Measurements from ENCODE around the gene AUTS2. TPM values are rescaled to one million over a fixed set of nuclear protein-coding genes. Genes with fewer than 3 reads are reported as not detected.
"Not testable (repeated sequence)": the region's sequence is repeated elsewhere in the genome, so short reads cannot be mapped to it uniquely, and the experiment has no call there.

AUTS2 gene
- total RNA-seq, 1 donor from 2014 or later, result 71.3 TPM

DNA sequence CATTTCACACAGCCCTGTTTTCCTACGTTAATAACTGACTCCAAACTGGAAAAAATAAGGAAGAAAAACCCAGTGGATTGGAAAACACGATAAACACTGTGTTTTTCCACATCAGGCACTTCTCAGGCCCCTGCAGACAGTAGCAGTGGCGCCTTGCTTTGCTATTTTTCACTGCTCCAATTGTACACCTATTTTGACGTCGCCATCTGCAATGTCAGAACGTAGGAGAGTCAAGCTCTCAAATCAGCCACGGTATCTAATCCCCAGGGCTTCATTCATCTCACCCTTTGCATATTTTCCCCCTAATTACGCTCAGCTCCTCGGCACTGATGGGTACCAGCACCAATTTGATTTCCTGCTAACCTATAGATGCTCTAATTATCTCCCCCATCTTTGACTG lies 1195.5 kb downstream of the AUTS2 start:
- no peak for DNase-seq (ENCODE audit: low spot score in 2 of 2)

DNA sequence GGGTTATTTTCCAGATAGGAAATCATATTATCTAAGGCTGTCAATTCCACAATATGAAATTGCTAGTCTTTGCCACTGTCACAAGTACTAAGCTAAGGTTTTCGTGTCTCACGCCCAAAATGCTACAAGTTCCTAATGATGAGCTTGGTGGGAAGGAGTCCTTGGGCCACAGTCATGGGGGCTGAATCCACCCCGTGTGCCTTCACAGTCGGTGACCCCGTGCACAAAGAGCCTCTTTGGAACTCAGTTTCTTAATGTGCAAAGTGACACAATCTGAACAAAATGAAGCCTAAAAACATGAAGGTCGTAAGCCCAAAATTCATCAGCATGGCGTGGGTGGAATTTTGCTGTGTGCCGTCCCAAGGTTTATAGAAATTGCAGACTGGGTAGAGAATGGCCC lies 1196.7 kb downstream of the AUTS2 start:
- DNase-seq (ENCODE audit: low spot score in 2 of 2), result no peak
- FAIRE-seq, result no peak

More for the DNA sequence above, 1195.5 kb downstream of the AUTS2 start:
- no peak for FAIRE-seq

DNA sequence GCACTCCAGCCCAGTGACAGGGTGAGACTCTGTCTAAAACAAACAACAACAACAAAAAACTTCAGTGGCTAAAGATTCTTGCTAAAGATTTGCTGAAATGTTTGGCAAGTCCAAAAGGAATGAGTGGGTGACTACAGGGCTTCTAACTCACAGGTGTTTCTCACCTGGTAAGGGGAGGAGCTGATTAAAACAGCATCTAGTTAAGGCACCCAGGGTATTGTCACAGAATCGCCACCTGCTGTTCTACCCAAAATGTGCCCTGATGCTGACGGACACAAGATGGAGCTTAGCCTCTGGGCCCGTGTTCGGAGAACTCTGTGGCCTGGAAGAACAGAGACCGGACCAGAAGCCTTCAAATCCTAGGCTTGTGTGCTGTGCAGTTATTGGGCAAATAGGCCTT lies 1197.7 kb downstream of the AUTS2 start:
- no peak for FAIRE-seq
- DNase-seq (ENCODE audit: low spot score in 2 of 2), result no peak

DNA sequence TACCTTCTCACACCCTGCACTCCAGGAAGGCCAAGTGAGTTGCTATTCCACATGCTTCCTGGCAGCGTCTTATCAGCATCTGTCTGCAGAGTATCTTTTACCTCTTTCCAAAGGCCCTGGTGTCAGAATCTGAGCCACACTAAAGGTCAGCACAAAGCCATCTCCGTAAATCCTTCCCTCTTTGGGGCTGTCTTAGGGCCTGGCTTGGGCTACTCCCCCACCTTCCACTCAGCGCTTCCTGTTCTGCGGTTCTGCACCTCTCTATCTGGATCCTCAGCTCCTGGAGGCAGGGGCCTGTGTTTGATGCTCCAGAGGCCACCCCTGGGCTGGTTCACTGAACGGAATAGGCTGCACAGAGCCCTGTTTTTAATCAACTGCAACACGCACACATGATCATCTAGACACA lies 1198.8 kb downstream of the AUTS2 start:
- FAIRE-seq, result no peak
- DNase-seq (ENCODE audit: low spot score in 2 of 2), result no peak

DNA sequence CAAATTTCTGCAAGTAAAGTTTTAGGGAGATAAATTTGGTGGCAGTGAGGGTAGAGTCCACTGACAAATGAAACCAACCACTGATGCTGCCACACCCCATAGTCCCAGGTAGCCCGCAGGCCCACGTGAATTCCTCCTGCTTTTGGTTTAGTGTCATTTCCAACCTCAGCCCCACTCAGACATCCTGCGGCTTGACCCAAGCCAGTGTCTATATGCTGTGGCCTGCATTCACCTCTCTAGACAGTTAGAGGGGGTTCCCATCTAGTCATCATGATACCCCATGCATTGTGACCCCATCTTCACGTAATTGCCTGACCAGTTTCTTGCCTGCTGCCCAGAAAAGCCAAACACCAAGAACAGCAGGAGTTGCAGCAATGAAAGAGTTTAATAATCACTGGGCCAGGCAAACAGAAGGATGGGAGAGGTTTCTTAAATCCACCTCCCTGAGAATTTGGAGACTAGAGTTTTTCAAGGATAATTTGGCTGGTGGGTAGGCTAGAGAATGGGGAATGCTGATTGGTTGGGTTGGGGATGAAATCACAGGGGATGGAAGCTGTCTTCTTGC lies 1201.6 kb downstream of the AUTS2 start:
- FAIRE-seq (no peak), DNase-seq (ENCODE audit: low spot score in 2 of 2) (no peak)

DNA sequence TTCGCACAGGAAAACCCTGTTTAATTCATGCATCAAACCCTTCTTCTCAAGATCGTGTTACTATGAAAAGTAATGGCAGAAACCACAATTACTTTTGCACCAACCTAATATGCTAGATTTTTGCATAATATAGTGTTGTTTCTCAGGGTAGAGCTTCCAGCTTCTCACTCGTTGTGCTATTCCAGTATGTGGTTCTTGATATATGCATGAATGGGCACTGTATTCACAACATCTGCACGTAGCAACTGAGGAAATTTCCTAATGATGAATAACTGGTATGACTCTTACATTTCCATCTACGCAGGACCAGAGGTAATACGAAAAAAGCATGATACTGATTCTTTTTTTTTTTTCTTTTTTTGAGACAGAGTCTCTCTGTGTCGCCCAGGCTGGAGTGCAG lies 1207.1 kb downstream of the AUTS2 start:
- FAIRE-seq (no peak), DNase-seq (ENCODE audit: low spot score in 2 of 2) (no peak)

DNA sequence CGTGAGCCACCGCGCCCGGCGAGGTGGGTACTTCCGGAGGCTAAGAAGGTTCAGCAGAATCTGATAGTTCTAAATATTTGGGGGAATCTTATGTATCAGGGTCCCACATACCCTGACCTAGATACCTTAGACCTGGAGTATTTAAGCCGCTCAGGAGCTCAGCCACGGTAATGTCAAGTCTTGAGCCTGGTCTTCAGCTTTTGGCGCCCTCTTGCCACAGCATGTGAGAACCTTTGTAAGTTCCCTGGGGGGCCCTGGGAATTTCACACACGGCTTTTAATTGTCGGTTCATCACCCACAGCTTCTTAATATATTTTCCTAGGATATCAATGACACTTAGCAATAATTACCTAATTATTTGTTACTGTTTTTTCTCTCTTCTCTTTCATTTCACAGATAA lies 1209.4 kb downstream of the AUTS2 start:
- FAIRE-seq, result no peak
- no peak for DNase-seq (ENCODE audit: low spot score in 2 of 2)

DNA sequence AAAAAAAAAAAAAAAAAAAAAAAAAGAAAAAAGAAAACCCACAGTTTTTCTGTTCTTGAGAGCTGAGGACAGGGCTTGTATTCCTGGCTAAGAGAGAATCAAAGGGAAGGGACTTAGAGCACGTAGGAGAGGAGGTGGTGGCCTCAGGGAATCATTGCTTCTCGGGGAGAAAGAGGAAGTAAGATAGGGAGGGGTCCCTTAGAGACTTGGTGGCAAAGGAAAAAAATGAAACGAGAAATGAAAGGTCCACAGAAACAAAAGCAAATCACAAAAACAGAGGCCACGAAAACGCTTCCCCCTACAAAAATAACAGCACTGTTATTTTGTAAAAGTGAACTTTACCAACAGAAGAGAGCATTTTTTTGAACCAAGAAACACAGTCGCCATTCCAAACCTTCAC lies 1210.6 kb downstream of the AUTS2 start:
- FAIRE-seq (no peak), DNase-seq (ENCODE audit: low spot score in 2 of 2) (no peak)

DNA sequence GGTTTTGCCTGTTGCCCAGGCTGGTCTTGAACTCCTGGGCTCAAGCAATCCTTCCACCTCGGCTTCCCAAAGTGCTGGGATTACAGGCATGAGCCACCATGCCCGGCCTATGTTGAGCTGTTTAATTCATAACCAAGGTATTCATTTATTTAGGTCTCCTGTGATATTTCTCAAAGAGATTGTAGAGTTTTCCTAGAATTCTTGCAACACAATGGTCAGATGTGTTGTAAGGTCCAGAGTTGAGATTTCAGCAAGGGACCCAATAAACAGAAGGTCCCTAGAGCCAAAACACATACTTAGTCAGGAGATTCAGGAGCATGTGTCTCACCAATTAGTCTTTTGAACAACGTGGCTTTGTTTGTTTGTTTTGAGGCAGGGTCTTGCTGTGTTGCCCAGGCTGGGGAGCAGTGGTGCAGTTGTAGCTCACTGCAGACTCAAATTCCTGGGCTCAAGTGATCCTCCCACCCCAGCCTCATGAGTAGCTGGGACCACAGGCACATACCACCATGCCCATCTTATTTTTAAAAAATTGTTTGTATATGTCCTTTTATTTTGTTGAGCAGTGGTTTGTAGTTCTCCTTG lies 1212.4 kb downstream of the AUTS2 start:
- no peak for DNase-seq (ENCODE audit: low spot score in 2 of 2)
- FAIRE-seq, result no peak

DNA sequence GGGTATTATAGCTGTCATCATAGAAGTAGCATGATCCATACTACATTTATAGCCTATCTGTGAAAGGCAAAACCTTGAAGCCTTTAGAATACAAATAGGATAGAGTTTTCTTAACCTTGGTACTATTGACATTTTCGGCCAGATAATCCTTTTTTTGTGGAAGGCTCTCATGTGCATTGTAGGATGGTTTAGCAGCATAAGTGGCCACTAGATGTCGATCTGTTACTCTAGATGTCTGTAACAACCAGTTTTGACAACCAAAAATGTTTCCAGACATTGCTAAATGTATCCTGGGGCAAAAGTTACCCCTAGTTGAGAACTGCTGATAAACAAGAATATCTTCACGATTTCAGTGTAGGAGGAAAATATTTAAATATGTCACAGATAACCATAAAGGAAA lies 1214.2 kb downstream of the AUTS2 start:
- no peak for FAIRE-seq
- DNase-seq (ENCODE audit: low spot score in 2 of 2), result no peak

DNA sequence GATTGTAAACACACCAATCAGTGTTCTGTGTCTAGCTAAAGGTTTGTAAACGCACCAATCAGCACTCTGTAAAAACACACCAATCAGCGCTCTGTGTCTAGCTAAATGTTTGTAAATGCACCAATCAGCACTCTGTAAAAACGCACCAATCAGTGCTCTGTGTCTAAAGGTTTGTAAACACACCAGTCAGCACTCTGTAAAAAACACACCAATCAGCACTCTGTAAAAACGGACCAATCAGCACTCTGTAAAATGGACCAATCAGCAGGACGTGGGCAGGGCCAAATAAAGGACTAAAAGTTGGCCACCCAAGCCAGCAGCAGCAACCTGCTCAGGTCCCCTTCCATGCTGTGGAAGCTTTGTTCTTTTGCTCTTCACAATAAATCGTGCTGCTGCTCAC lies 1224.2 kb downstream of the AUTS2 start:
- not testable (repeated sequence) for DNase-seq (ENCODE audit: low spot score in 2 of 2)

DNA sequence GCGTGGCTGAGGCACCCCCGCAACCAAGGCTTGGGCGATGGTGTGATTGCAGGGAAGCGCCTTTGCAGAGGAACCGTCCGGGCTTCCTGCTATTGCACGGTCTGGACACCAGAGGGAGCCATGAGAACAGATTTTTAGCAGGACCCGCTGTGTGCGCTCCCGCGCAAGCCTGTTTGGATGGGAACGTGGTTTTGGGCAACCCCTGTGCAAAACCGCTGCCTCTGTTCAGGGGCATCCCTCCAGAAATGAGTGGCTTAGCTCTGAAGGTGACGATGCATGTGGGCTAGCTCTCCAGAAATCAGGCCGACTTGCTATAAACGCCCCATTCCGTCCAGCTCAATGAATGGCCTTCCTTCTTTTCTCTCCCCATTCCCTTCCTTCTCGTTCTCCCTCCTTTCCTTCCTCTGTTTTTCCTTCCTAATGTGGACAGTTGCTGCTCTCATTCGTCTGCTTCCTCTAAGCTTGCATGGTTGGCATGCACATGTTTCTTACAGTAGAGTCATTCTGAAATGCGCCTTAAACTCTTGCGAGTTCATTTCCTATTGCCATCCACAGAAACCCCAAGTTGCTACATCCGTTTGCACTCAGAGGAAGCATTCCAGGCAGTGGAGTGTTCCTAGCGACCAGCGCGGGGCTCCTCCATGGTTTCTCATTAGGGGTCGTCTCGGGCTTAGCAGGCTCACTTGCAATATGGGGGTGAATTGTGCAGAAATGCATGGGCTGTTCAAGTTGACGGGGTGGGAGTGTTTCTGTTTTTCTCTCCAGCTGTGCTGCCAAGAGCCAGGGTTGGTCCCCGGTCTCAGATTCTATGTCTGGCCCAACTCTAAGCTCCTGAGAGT lies 1231.2 kb downstream of the AUTS2 start:
- FAIRE-seq (no peak), DNase-seq (ENCODE audit: low spot score in 2 of 2) (peak; percentile 27 to 64)

More for the DNA sequence above, 1224.2 kb downstream of the AUTS2 start:
- FAIRE-seq, result not testable (repeated sequence)

DNA sequence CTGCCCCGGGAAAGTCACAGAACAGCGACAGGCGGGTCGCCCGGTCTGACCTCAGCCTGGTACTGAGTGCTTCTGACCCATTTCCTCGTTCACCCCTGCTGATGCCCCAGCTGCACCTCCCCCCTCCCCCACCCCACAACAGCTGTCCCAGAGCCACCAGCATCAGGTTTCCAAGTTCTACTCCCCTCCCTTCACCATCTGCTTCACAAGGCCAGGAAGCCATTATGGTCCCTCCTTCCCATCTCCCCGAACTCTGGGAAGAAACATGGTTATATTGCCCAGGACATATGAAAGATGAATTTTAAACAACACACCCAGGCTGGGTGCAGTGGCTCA lies 1231.8 kb downstream of the AUTS2 start:
- no peak for DNase-seq (ENCODE audit: low spot score in 2 of 2)
- no peak for FAIRE-seq

DNA sequence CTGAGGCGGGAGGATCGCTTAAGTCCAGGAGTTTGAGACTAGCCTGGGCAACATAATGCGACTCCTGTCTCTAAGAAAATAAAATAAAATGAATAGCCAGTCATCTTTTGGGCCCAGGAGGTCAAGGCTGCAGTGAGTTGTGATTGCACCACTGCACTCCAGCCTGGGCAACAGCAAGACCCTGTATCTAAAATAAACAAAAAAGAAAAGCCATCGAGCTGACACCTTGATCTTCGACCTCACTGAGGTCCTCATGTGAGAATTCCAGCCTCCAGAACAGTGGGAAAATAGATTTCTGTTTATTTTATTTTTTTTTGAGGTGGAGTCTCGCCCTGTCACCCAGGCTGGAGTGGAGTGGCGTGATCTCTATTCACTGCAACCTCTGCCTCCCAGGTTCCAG lies 1232.2 kb downstream of the AUTS2 start:
- FAIRE-seq (no peak), DNase-seq (ENCODE audit: low spot score in 2 of 2) (no peak)

DNA sequence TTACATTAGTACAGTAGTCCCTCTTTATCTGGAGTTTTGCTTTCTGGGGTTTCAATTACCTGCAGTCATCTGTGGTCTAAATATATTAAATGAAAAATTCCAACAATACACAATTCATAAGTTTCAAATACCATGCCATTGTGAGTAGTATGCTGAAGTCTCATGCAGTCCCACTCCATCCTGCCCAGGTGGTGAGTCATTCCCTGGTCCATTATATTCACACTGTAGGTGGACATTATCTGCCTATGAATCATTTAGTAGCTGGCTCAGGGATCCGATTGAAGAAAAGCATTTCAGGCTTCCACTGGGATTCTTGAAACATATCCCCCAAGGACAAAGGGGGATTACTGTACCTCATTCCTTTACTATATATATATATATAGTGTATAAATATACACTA lies 1235.5 kb downstream of the AUTS2 start:
- FAIRE-seq, result no peak
- DNase-seq (ENCODE audit: low spot score in 2 of 2), result no peak

DNA sequence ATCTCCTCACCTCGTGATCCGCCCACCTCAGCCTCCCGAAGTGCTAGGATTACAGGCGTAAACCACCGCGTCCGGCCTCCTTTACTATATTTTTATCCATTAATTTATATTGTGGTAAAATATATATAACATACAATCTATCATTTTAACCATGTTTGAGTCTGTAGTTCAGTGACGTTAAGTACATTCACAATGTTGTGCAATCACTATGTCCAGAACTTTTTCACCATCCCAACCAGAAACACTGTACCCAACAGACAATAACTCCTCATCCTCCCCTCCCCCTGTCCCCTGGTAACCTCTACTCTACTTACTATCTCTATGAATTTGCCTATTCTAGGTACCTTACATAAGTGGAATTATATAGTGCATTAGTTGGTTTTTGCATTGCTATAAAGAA lies 1236.1 kb downstream of the AUTS2 start:
- no peak for DNase-seq (ENCODE audit: low spot score in 2 of 2)
- FAIRE-seq, result no peak

DNA sequence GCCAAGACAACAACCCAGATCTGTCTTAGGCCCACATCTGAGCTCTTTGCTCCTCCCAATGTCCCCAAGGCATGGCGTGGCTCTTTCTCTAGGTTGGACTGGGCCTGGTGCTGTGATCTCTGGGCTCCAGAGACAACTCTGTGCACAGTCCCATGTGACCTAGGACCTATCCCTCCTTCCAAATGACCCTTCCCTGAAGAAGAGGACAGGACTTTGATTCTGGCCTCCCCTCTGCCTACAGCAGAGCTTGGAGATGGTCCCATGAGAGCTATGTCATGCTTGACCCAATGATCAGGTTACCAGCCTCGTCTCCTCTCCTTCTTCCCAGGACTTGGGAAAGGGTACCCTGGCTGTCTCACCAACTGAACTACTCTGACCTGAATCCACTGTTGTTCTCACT lies 1237.4 kb downstream of the AUTS2 start:
- DNase-seq (ENCODE audit: low spot score in 2 of 2) (no peak), FAIRE-seq (no peak)

DNA sequence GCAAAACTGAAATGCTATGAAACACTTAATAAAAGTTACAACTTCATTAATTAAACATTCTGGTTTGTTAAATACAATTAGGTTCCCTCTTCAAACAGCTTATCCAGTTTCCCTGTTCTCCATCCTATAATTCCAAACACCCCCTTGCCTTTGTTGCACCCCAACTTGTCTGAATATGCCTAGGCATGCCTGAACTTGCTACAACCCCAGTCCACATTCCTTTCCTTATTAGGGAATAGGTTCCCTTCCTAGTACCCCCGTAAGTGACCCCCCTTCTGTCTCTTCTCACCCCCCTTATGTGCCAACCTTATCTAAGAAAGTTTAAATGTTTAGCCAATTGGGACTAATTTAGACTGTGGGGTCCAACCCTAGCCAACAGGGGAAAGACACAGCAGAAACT lies 1238.0 kb downstream of the AUTS2 start:
- DNase-seq (ENCODE audit: low spot score in 2 of 2) (no peak), FAIRE-seq (no peak)

DNA sequence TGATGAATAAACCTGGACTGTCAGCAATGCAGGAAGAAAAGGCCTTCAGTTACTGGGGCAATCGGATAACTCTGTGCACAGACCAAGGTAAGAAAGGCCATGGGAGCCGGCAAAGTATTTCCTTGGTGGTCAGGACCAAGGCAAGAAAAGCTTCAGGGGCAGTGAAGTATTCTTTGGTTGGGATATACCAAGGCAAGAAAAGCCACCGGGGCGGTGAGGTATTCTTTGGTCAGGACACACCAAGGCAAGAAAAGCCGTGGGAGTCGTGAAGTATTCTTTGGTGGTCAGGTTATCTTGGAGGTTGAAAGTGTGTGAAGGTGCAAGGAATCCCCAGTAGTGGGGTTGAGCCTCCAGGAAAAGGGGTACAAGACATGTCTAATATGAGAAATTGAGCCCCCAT lies 1238.7 kb downstream of the AUTS2 start:
- DNase-seq (ENCODE audit: low spot score in 2 of 2) (no peak), FAIRE-seq (no peak)

DNA sequence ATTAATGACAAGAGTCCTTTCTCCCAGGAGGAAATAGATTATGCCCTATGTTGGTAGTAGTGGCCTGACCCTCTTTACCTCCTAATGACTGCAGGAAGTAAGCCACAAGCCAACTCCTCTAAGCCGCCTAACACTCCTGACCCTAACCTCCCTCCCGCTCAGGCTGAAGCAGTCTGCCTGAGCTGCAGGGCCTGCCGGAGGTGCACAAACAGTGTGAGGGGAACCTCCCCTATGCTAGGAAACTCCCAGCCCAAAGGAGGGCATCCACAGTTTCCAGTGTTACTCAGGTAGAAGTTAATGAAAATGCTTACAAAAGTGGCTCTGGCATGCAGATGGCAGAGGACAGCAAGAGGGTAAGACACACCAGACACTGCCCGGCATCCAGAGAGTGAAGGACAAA lies 1239.3 kb downstream of the AUTS2 start:
- FAIRE-seq (no peak), DNase-seq (ENCODE audit: low spot score in 2 of 2) (no peak)

DNA sequence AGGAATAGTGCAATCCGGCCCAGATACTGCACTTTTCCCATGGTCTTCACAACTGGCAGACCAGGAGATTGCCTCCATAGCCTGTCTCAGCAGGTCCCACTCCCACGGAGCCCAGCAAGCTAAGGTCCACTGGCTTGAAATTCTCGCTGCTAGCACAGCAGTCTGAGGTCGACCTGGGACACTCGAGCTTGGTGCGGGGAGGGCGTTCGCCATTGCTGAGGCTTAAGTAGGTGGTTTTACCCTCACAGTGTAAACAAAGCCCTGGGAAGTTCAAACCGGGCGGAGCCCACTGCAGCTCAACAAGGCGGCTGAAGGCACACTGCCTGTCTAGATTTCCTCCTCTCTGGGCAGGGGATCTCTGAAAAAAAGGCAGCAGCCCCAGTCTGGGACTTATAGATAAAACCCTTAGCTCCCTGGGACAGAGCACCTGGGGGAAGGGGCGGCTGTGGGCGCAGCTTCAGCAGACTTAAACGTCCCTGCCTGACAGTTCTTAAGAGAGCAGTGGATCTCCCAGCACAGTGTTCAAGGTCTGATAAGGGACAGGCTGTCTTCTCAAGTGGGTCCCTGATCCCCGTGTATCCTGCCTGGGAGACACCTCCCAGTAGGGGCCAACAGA lies 1240.1 kb downstream of the AUTS2 start:
- FAIRE-seq (no peak), DNase-seq (ENCODE audit: low spot score in 2 of 2) (no peak)
